Stimulated activated CD4-positive, alpha-beta T cell treated with anti-CD3 and anti-CD28 coated beads, Interleukin-12 subunit alpha, Interleukin-12 subunit beta, amount 100 ng/mL, for 48 hours (primary cell): Measurements from ENCODE around the gene WDR81.

Experiments used
- DNase-seq, 3 donors: peaks; one replicate each; pipeline ENCODE4 v3.0.0-alpha.2; 2020; ENCODE audit warnings: low read depth in 2 of 3, low spot score in 1 of 3

WDR81 gene

GRCh38 chr17:1776857-1777256 is 52.4 kb downstream of the WDR81 start:
- no peak for DNase-seq

GRCh38 chr17:1779571-1780131 is 55.1 kb downstream of the WDR81 start:
- DNase-seq: no peak

GRCh38 chr17:1782171-1782567 is 57.7 kb downstream of the WDR81 start:
- DNase-seq: no peak

GRCh38 chr17:1783271-1783670 is 58.8 kb downstream of the WDR81 start:
- no peak for DNase-seq

GRCh38 chr17:1783834-1784611 is 59.5 kb downstream of the WDR81 start:
- DNase-seq: no peak

DNA sequence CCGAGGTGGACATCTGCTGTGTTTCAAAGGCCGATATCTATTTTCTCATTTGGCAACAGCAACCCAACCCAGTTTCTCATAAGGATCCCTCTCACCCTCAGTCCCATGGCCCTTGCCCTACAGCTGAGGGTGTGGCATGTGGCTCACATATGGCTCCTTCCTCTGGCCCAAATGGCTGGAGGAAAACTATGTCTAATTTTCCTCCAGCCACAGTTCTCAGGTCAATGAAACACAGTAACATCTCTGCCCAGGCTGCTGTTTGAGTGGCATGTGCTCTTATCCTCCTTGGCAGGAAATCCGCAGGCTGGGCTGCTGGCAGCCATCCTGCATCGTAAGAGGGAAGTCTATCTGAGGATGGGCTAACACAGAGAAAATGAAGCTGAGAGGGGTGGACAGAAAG is 61.4 kb downstream of the WDR81 start:
- no peak for DNase-seq

- no peak for DNase-seq
Observed at GRCh38 chr17:1786708-1787107, 62.2 kb downstream of the WDR81 start.

DNA sequence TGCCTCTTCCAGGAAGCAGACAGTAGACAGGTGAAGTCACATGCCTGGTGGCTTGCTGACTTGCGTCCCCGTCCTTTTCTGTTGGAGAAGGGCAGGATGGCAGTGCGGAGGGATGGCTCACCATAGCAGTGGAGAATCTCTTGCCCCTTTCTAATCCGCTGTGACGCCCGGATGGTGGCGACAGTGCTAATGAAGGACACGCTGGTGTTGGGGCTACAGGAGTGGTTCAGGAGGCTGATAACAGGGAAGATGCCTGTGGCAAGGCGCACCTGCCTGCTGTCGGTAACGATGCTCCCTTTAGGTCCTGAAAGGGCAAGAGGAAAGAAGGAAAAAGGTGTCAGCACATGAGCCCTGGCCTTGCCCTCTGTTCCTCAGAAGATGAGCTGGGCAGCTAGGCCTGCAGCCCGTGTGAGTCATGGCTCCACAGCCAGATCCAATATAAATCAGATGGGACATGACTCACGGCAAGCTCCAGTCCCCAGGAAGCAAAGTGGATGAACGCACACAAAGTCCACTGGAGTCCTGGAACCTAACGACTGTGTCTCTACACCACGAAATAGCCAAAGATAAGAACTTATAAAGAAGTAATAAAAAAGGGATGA is 62.9 kb downstream of the WDR81 start:
- DNase-seq: no peak
